Measurements from ENCODE around the gene NDUFAF5.

DNA sequence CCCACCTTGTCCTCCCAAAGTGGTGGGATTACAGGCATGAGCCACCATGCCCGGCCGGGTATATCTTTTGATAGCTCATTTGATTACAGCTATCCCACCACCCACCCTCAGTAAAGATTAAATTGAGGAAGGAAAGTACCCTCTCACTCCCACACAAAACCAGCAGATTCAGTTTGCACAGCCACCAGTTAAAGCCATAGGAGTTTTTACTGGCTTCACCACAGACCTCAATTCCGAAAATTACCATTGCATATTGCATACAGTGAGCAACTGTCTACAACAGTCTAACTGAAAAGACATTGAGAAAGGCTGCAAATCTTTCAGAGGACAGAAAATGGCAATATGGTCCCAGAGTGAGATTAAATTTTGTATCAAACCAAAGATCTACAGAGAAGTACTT is 35.0 kb upstream of the NDUFAF5 start:
- TF ChIP-seq, protein P1, sequence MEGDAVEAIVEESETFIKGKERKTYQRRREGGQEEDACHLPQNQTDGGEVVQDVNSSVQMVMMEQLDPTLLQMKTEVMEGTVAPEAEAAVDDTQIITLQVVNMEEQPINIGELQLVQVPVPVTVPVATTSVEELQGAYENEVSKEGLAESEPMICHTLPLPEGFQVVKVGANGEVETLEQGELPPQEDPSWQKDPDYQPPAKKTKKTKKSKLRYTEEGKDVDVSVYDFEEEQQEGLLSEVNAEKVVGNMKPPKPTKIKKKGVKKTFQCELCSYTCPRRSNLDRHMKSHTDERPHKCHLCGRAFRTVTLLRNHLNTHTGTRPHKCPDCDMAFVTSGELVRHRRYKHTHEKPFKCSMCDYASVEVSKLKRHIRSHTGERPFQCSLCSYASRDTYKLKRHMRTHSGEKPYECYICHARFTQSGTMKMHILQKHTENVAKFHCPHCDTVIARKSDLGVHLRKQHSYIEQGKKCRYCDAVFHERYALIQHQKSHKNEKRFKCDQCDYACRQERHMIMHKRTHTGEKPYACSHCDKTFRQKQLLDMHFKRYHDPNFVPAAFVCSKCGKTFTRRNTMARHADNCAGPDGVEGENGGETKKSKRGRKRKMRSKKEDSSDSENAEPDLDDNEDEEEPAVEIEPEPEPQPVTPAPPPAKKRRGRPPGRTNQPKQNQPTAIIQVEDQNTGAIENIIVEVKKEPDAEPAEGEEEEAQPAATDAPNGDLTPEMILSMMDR (conservative IDR thresholded peaks at IDR 0.05) = no peak
- no peak for TF ChIP-seq EZH2 (IDR thresholded peaks at IDR 0.05; ENCODE audit: low read depth)

Measured in PC-9 (cell line).